Fibroblast of lung (primary cell): ENCODE results near the gene SLF2. TPM values are rescaled to one million over a fixed set of nuclear protein-coding genes. Genes with fewer than 3 reads are reported as not detected.

Experiments
- DNase-seq, 2 donors: peaks; one replicate each; pipeline versions ENCODE4 v3.0.0 to v3.0.0-alpha.2; 2010; ENCODE audit warnings: low read depth in 2 of 2
- H2AFZ ChIP-seq: 2 replicates; pipeline ENCODE4 v1.5.1; 2012; ENCODE audit warnings: low read length, control low read depth, inconsistent platforms
- H3K27ac ChIP-seq: 2 replicates; pipeline ENCODE4 v1.5.1; 2011; ENCODE audit warnings: low read length, control low read depth; ENCODE audit not compliant: insufficient read depth
- H3K27me3 ChIP-seq: 2 replicates; pipeline ENCODE4 v1.5.1; 2011; ENCODE audit warnings: mild to moderate bottlenecking, low read length; ENCODE audit not compliant: control insufficient read depth, insufficient read depth
- H3K36me3 ChIP-seq: 2 replicates; pipeline ENCODE4 v1.5.1; 2011; ENCODE audit warnings: low read length; ENCODE audit not compliant: control insufficient read depth, insufficient read depth
- H3K4me1 ChIP-seq: 2 replicates; pipeline ENCODE4 v1.5.1; 2011; ENCODE audit warnings: low read length; ENCODE audit not compliant: control insufficient read depth, insufficient read depth; ENCODE audit errors: extremely low read depth
- H3K4me2 ChIP-seq: 2 replicates; pipeline ENCODE4 v1.5.1; 2011; ENCODE audit warnings: low read length, control low read depth; ENCODE audit not compliant: insufficient read depth; ENCODE audit errors: extremely low read depth
- H3K4me3 ChIP-seq, 4 experiments: fragments of 200-600 bp in 1 of 4; sonication (generic) in 1 of 4; replicated peaks in 1 of 4; 2 replicates each; pipeline ENCODE4 v1.5.1; 2011 to 2016; ENCODE audit warnings: low read length in 4 of 4, low read depth in 3 of 4, mild to moderate bottlenecking in 3 of 4, control low read depth in 2 of 4, inconsistent platforms in 1 of 4, mixed read lengths in 1 of 4; ENCODE audit not compliant: insufficient read depth in 1 of 4; ENCODE audit errors: control extremely low read depth in 1 of 4
- H3K79me2 ChIP-seq: 2 replicates; pipeline ENCODE4 v1.5.1; 2012; ENCODE audit warnings: mild to moderate bottlenecking, low read length, inconsistent platforms; ENCODE audit not compliant: control insufficient read depth, insufficient read depth
- H3K9ac ChIP-seq: 2 replicates; pipeline ENCODE4 v1.5.1; 2011; ENCODE audit warnings: mild to moderate bottlenecking, low read length, control low read depth; ENCODE audit not compliant: insufficient read depth
- H3K9me3 ChIP-seq: 2 replicates; pipeline ENCODE4 v1.5.1; 2012; ENCODE audit warnings: low read depth, low read length; ENCODE audit not compliant: control insufficient read depth, insufficient read depth
- H4K20me1 ChIP-seq: 2 replicates; pipeline ENCODE4 v1.5.1; 2011; ENCODE audit warnings: low read length; ENCODE audit not compliant: control insufficient read depth, insufficient read depth; ENCODE audit errors: extremely low read depth
- EZH2 ChIP-seq: IDR thresholded peaks from 2 replicates; pipeline ENCODE4 v1.5.1; 2012; ENCODE audit warnings: low read length, control low read depth, mild to moderate bottlenecking; ENCODE audit errors: missing control alignments
- polyA plus RNA-seq, 2 donors: library from polyadenylated mRNA; depleted of rRNA in 1 of 2; stranded (reverse) in 1 of 2; unstranded in 1 of 2; fragments of >200 nt; gene quantifications; 2 replicates each; pipeline ENCODE4 v1.2.1, GENCODE V29; 2011 to 2012; ENCODE audit warnings: missing spikeins in 1 of 2
- total RNA-seq: library from RNA; depleted of rRNA; stranded (reverse); fragments of >200 nt; gene quantifications from 2 replicates; pipeline ENCODE4 v1.2.1, GENCODE V29; 2014
- TF ChIP-seq, protein P1 (sequence below), 2 donors: IDR thresholded peaks in 1 of 2; conservative IDR thresholded peaks in 1 of 2; 1 replicate in 1 of 2; 2 replicates in 1 of 2; pipeline ENCODE4 v1.5.1; 2011 to 2012; ENCODE audit warnings: low read length in 2 of 2, control low read depth in 1 of 2, inconsistent platforms in 1 of 2, low read depth in 1 of 2, mild to moderate bottlenecking in 1 of 2

SLF2 gene
- total and polyA plus RNA-seq, 2 donors (not counting 1 experiment from before 2014, with no cell fraction given), result 16.6 to 32.5 TPM

- Histone ChIP-seq H3K9ac (no peak overlapping the region), H4K20me1 (no peaks in the 10 kb centered on the region), H3K27me3 (peaks cover 22% of the 10 kb centered on the region), H3K4me3 (no peak overlapping the region), H3K9me3 (no peaks in the 10 kb centered on the region), H2AFZ (no peak overlapping the region), H3K4me1 (no peaks in the 10 kb centered on the region), H3K36me3 (no peaks in the 10 kb centered on the region), H3K79me2 (no peaks in the 10 kb centered on the region), H3K4me2 (no peak overlapping the region), H3K27ac (no peak overlapping the region)
- DNase-seq, result no peak
- no peak for TF ChIP-seq EZH2
- TF ChIP-seq, protein P1, sequence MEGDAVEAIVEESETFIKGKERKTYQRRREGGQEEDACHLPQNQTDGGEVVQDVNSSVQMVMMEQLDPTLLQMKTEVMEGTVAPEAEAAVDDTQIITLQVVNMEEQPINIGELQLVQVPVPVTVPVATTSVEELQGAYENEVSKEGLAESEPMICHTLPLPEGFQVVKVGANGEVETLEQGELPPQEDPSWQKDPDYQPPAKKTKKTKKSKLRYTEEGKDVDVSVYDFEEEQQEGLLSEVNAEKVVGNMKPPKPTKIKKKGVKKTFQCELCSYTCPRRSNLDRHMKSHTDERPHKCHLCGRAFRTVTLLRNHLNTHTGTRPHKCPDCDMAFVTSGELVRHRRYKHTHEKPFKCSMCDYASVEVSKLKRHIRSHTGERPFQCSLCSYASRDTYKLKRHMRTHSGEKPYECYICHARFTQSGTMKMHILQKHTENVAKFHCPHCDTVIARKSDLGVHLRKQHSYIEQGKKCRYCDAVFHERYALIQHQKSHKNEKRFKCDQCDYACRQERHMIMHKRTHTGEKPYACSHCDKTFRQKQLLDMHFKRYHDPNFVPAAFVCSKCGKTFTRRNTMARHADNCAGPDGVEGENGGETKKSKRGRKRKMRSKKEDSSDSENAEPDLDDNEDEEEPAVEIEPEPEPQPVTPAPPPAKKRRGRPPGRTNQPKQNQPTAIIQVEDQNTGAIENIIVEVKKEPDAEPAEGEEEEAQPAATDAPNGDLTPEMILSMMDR (conservative IDR thresholded peaks at IDR 0.05 in 1 of 2, IDR thresholded peaks at IDR 0.05 in 1 of 2; ENCODE audit: low read depth in 1 of 2, low read length in 2 of 2), result no peak
Observed at GRCh38 chr10:100869399-100869798, 43.4 kb upstream of the SLF2 start.

DNA sequence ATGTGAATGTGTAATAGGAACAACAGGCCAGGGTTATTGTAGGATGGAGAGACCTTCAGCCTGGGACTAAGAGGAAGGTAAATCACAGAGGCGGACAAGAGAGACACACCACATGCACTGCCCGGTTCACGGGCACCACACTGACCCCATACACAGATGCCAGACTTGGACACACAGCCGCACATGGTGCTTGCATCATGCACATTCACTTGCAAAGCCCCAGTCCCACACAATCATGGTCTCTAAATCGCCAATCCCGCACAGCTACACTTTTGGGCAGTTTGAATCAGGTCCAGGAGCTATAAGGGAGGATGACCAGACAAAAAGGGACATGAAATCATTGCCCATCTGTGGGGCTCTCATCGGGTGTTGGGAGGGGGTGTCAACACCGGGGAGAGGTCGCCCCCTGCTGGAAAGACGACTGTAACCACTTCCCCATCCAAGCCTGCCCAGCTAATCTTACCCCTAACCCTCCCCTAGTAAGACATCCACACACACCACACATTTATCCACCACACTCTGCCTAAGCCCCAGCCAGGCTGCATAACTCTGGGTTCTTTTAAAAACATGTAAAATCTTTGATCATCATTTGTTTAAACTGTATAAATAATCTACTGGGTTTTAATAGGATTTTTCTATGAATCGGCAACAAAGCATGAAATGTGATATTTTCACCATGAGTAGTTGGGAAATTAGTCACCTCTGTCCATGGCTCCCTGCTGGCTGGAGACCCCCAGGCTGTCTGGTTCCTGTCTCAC is 40.5 kb upstream of the SLF2 start:
- no peaks in the 10 kb centered on the region for H3K9me3 ChIP-seq
- no peaks in the 10 kb centered on the region for H4K20me1 ChIP-seq
- H3K9ac ChIP-seq, result no peak overlapping the region
- peaks cover 6% of the 10 kb centered on the region for H3K27me3 ChIP-seq
- peak; percentile 34 to 54 for DNase-seq
- H3K4me3 ChIP-seq, result no peak overlapping the region
- H3K4me2 ChIP-seq, result no peak overlapping the region
- H2AFZ ChIP-seq, result no peak overlapping the region
- no peak overlapping the region for H3K27ac ChIP-seq
- H3K36me3 ChIP-seq, result no peaks in the 10 kb centered on the region
- TF ChIP-seq, protein P1 (conservative IDR thresholded peaks at IDR 0.05 in 1 of 2, IDR thresholded peaks at IDR 0.05 in 1 of 2; ENCODE audit: low read depth in 1 of 2, low read length in 2 of 2), result peak; percentile 47 to 62
- no peak for TF ChIP-seq EZH2
- no peaks in the 10 kb centered on the region for H3K79me2 ChIP-seq
- no peaks in the 10 kb centered on the region for H3K4me1 ChIP-seq

GRCh38 chr10:100873146-100873826 is 39.5 kb upstream of the SLF2 start:
- H4K20me1 ChIP-seq, result no peaks in the 10 kb centered on the region
- no peaks in the 10 kb centered on the region for H3K9me3 ChIP-seq
- H2AFZ ChIP-seq, result no peak overlapping the region
- H3K27me3 ChIP-seq, result peaks cover 2% of the 10 kb centered on the region
- no peak for TF ChIP-seq EZH2
- TF ChIP-seq, protein P1 (conservative IDR thresholded peaks at IDR 0.05 in 1 of 2, IDR thresholded peaks at IDR 0.05 in 1 of 2; ENCODE audit: low read depth in 1 of 2, low read length in 2 of 2), result no peak
- no peak overlapping the region for H3K4me3 ChIP-seq
- H3K36me3 ChIP-seq, result no peaks in the 10 kb centered on the region
- H3K27ac ChIP-seq, result no peak overlapping the region
- no peaks in the 10 kb centered on the region for H3K79me2 ChIP-seq
- no peak overlapping the region for H3K4me2 ChIP-seq
- no peak overlapping the region for H3K9ac ChIP-seq
- DNase-seq, result peak in 1 of 2 donors; percentile 28
- H3K4me1 ChIP-seq, result no peaks in the 10 kb centered on the region
